Heart right ventricle (tissue), 16 donors: ENCODE measurements around the gene DMAC2. TPM values are rescaled to one million over a fixed set of nuclear protein-coding genes. Genes with fewer than 3 reads are reported as not detected.

Experiments
- ATAC-seq, 8 donors: fragments of 200-7000 bp; cut with Tn5 transposase; one replicate each; pipeline ENCODE4 v1.9.1; 2020; ENCODE audit warnings: mild to moderate bottlenecking in 8 of 8, moderate library complexity in 8 of 8, moderate number of reproducible peaks in 1 of 8
- DNase-seq, 2 donors: peaks; one replicate each; pipeline ENCODE4 v3.0.0-alpha.2; 2020
- H3K27ac ChIP-seq, 10 donors: fragments of 200-600 bp; sonication (generic) in 2 of 10; one replicate each; pipeline versions ENCODE4 v1.5.0 to v1.8.0; 2020 to 2022; ENCODE audit warnings: mild to moderate bottlenecking in 3 of 10
- H3K27me3 ChIP-seq, 7 donors: fragments of 200-600 bp; one replicate each; pipeline ENCODE4 v1.8.0; 2021 to 2022; ENCODE audit warnings: mild to moderate bottlenecking in 2 of 7
- H3K36me3 ChIP-seq, 9 donors: fragments of 200-600 bp; sonication (generic) in 1 of 9; one replicate each; pipeline versions ENCODE4 v1.5.0 to v1.8.0; 2020 to 2022; ENCODE audit warnings: mild to moderate bottlenecking in 2 of 9
- H3K4me1 ChIP-seq, 9 donors: fragments of 200-600 bp; sonication (generic) in 1 of 9; one replicate each; pipeline versions ENCODE4 v1.5.0 to v1.8.0; 2020 to 2022; ENCODE audit warnings: mild to moderate bottlenecking in 4 of 9
- H3K4me3 ChIP-seq, 10 donors: fragments of 200-600 bp; sonication (generic) in 2 of 10; one replicate each; pipeline versions ENCODE4 v1.5.0 to v1.8.0; 2020 to 2022; ENCODE audit warnings: mild to moderate bottlenecking in 7 of 10, moderate library complexity in 2 of 10
- H3K9me3 ChIP-seq, 11 donors: fragments of 200-600 bp in 10 of 11; sonication (generic) in 2 of 11; one replicate each; pipeline versions ENCODE4 v1.5.0 to v1.8.0; 2013 to 2022; ENCODE audit warnings: mild to moderate bottlenecking in 2 of 11, control low read depth in 1 of 11, moderate library complexity in 1 of 11
- WGBS, 2 donors: extraction: QIAGEN DNeasy Blood & Tissue Kit; methylation state at CpG; one replicate each; pipeline ENCODE4 v1.1.7; 2013; ENCODE audit warnings: inconsistent platforms in 1 of 2; 5-methylcytosine and 5-hydroxymethylcytosine counted together
- intact Hi-C, 10 donors: fragments of 100-400 bp; cut with DNase I; formaldehyde crosslinking; loops; one replicate each; pipeline versions ENCODE4 v1.11.1 to v1.14.2; 2022
- polyA plus RNA-seq, 2 donors: library from polyadenylated mRNA; stranded (reverse); fragments of 200-250 nt; gene quantifications; one replicate each; pipeline ENCODE4 v1.2.3, GENCODE V29; 2013
- total RNA-seq, 10 donors: library from RNA; stranded (reverse); fragmentation: NEBNext Ultra II Directional in 3 of 10; extraction: Animal tissue kit (Norgen Biotek cat#: 25700) in 3 of 10; gene quantifications; one replicate each; pipeline versions ENCODE4 v1.2.1 to v1.2.4, GENCODE V29; 2021 to 2023
- TF ChIP-seq, protein P1 (sequence below), 9 donors: fragments of 200-600 bp; sonication (generic) in 2 of 9; IDR thresholded peaks; one replicate each; pipeline versions ENCODE4 v1.5.0 to v1.8.0; 2021 to 2022; ENCODE audit warnings: antibody characterized with exemption in 9 of 9, mild to moderate bottlenecking in 5 of 9, moderate library complexity in 1 of 9
- donor health status: Arrhythmogenic right ventricular cardiomyopathy.
- donor health status: ischemic (EF 13 %, LVEDD 7.1; RV severe dilation, severe dysfunction).
- donor health status: healthy with polysubstance abuse.
- donor health status: DM: no; HTN: yes; CAD: no.
- donor health status: DM: no; HTN: no; CAD: no.
- donor health status: ischemic (EF 25% LVEDD 6.9; RV normal size, moderate dysfunction).
- donor health status: ischemic (EF 25% LVEDD 5.7; RV mildly dilated, moderate dysfunction).
- donor health status: healthy.
- donor health status: DM: yes; HTN: yes; CAD: no.
- donor health status: Ischemic cardiomyopathy.
- donor health status: ischemic (EF 35%, LVEDD 5.7; RV mildly dilated, moderate dysfunction).
- donor health status: nonischemic (EF 11% LVEDD 7.7; RV severe dilation, severe dysfunction).
- donor health status: DM: yes; HTN: yes; CAD: no.
- donor health status: PGD.
- donor health status: ischemic (EF 29% LVEDD 5.4; RV normal size, mild dysfunction).
- donor health status: nonischemic (EF 23%, LVEDD 6.1; RV moderate dilation, normal function).

The DMAC2 gene
- total and polyA plus RNA-seq, 12 donors, result 80.8 to 139 (median 103) TPM

DNA sequence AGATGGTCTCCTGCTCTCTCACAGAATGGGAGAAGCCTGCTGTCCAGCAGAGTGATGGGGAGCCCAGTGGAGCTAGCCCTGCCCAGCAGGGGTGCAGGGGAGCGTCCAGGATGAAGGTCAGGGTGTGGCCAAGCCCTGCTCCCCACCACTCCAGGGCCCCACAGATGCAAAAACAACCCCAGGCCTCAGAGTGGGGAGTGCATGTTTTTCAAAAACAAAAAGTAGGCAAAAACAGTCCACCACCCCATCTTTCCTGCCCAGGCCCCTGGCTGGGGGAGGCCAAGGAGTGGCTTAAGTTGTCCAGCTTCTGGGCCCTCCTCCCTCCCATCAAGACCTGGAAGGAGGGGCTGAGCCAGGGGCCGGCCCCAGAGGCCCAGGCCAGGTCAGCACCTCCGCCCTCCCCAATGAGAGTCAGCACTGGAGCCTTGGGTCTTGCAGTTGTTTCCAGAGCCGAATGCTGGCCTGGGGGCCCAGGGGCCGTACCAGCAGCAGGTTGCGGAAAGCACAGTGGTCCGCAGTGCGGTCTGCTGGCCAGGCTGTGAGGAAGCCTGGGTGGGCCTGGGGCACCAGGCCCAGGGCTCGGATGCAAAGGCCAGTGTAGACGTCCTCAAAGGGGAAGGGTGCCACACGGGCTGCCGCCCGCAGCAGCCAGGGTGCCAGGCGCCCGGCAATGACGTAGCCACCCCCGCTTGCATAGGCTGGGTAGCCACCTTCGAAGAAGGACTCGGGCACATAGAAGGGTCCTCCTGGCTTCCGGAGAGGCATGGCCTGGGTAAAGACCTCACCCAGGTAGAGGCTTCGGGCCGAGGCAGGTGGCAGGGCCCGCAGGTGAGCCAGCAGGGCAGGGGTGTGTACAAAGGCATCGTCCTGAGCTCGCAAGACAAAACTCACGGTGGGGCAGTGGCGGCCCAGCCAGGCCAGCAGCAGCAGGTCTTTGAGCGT, 14.3 kb downstream of the DMAC2 start:
- TF ChIP-seq, protein P1, sequence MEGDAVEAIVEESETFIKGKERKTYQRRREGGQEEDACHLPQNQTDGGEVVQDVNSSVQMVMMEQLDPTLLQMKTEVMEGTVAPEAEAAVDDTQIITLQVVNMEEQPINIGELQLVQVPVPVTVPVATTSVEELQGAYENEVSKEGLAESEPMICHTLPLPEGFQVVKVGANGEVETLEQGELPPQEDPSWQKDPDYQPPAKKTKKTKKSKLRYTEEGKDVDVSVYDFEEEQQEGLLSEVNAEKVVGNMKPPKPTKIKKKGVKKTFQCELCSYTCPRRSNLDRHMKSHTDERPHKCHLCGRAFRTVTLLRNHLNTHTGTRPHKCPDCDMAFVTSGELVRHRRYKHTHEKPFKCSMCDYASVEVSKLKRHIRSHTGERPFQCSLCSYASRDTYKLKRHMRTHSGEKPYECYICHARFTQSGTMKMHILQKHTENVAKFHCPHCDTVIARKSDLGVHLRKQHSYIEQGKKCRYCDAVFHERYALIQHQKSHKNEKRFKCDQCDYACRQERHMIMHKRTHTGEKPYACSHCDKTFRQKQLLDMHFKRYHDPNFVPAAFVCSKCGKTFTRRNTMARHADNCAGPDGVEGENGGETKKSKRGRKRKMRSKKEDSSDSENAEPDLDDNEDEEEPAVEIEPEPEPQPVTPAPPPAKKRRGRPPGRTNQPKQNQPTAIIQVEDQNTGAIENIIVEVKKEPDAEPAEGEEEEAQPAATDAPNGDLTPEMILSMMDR (IDR thresholded peaks at IDR 0.05), result no peak
- no peaks in the 10 kb centered on the region for H3K9me3 ChIP-seq
- intact Hi-C loops, result loop anchor here in 3 of 10 donors (5.0 kb wide), 3 partner anchors 103 to 118 kb away; partner anchors contain the start of gene CCDC97 (in 1 of the 3)
- 85% methylated on average over 28 of the region's 28 CpGs for WGBS, 2 donors
- H3K4me3 ChIP-seq, result peak overlapping the region in 6 of 10 donors; percentile 8 to 73 (median 68)
- peak overlapping the region in 9 of 10 donors; percentile 72 to 94 (median 91) for H3K27ac ChIP-seq
- DNase-seq, result no peak
- H3K4me1 ChIP-seq, result peaks cover 12 to 89% (median 61%) of the 10 kb centered on the region in 9 donors
- ATAC-seq, result no peak
- H3K27me3 ChIP-seq, result no peaks in the 10 kb centered on the region
- H3K36me3 ChIP-seq, result peaks cover 0 to 55% (median 16%) of the 10 kb centered on the region in 9 donors

DNA sequence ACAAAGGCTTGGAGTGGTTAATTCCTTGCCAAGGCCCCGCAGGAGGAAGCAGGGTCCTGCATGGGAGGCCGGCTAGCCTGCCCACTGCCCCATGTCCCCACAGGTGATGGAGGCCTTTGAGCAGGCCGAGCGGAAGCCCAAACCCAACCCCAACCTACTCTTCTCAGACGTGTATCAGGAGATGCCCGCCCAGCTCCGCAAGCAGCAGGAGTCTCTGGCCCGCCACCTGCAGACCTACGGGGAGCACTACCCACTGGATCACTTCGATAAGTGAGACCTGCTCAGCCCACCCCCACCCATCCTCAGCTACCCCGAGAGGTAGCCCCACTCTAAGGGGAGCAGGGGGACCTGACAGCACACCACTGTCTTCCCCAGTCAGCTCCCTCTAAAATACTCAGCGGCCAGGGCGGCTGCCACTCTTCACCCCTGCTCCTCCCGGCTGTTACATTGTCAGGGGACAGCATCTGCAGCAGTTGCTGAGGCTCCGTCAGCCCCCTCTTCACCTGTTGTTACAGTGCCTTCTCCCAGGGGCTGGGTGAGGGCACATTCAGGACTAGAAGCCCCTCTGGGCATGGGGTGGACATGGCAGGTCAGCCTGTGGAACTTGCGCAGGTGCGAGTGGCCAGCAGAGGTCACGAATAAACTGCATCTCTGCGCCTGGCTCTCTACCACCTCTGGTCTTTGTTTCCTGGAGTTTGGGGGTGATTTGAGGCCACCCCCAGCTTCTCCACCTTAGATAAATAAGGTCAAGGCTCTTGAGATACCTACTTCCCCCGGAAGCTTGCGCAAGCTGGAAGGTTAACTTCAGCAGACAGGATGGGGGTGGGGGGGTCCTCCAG, 15.2 kb downstream of the DMAC2 start:
- Histone ChIP-seq H3K4me3 (no peak overlapping the region), H3K9me3 (no peaks in the 10 kb centered on the region), H3K27me3 (no peaks in the 10 kb centered on the region), H3K27ac (peak overlapping the region in 5 of 10 donors; percentile 10 to 94 (median 86)), H3K4me1 (peaks cover 12 to 89% (median 64%) of the 10 kb centered on the region in 9 donors), H3K36me3 (peaks cover 0 to 64% (median 25%) of the 10 kb centered on the region in 9 donors)
- ATAC-seq (no peak), DNase-seq (no peak)
- 80 to 85% methylated on average over 21 of the region's 21 CpGs for WGBS, 2 donors
- intact Hi-C loops, result loop anchor here in 3 of 10 donors (5.0 kb wide), 3 partner anchors 102 to 117 kb away; partner anchors contain the start of gene CCDC97 (in 1 of the 3)
- TF ChIP-seq, protein P1 (IDR thresholded peaks at IDR 0.05), result no peak

DNA sequence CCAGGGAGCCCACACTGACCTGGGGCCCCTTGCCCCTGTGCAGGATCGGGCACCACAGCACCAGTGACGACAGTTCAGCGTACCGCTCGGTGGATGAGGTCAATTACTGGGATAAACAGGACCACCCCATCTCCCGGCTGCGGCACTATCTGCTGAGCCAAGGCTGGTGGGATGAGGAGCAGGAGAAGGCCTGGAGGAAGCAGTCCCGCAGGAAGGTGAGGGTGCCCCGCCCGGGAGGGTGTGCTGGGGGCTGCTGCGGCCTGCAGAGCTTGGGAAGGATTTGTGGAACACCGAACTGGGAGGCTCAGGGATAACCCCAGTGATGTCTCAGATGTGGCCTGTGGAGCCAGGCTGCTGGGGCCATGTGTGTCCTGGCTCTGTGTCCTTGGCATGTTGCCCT, 16.8 kb downstream of the DMAC2 start:
- intact Hi-C loops, result no loop called here
- H3K36me3 ChIP-seq, result peaks cover 4 to 80% (median 36%) of the 10 kb centered on the region in 9 donors
- ATAC-seq (no peak), DNase-seq (no peak)
- no peaks in the 10 kb centered on the region for H3K9me3 ChIP-seq
- no peaks in the 10 kb centered on the region for H3K27me3 ChIP-seq
- H3K27ac ChIP-seq, result no peak overlapping the region
- TF ChIP-seq, protein P1 (IDR thresholded peaks at IDR 0.05), result no peak
- H3K4me3 ChIP-seq, result no peak overlapping the region
- H3K4me1 ChIP-seq, result peaks cover 4 to 75% (median 51%) of the 10 kb centered on the region in 9 donors
- WGBS, 2 donors, result 88 to 89% methylated on average over 12 of the region's 12 CpGs

DNA sequence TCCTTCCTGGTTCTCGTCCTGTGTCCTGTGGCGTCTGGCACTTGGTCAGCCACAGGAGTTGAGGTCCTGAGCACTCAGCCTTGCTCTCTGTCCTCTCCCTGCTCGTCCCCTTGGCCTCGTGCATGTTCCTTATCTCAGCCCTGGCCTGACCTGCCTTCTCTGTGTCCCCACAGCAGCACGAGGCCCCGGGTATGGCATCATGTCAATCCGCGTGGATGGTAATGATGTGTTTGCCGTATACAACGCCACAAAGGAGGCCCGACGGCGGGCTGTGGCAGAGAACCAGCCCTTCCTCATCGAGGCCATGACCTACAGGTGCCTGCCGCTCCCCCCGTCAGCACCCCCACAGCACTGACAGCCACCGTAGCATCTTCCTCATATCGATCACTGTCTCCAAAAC, 17.3 kb downstream of the DMAC2 start:
- Histone ChIP-seq H3K27ac (peak overlapping the region in 2 of 10 donors; percentile 16 to 21), H3K36me3 (peaks cover 4 to 85% (median 36%) of the 10 kb centered on the region in 9 donors), H3K27me3 (no peaks in the 10 kb centered on the region), H3K9me3 (no peaks in the 10 kb centered on the region), H3K4me3 (no peak overlapping the region), H3K4me1 (peaks cover 3 to 70% (median 47%) of the 10 kb centered on the region in 9 donors)
- intact Hi-C loops, result no loop called here
- 66 to 67% methylated on average over 18 of the region's 18 CpGs for WGBS, 2 donors
- TF ChIP-seq, protein P1 (IDR thresholded peaks at IDR 0.05), result no peak
- DNase-seq, result no peak
- no peak for ATAC-seq
